PC-9 (cell line): ENCODE results near the gene GPR52.

Source experiments
- EZH2 ChIP-seq: fragments of 200-600 bp; sonication (generic); IDR thresholded peaks from 2 replicates; pipeline ENCODE4 v1.8.0; 2017; ENCODE audit warnings: antibody characterized with exemption, low read depth
- TF ChIP-seq, protein P1 (sequence below): fragments of 200-600 bp; sonication (generic); conservative IDR thresholded peaks from 2 replicates; pipeline ENCODE4 v1.6.1; 2017; ENCODE audit warnings: mixed run types, antibody characterized with exemption, mild to moderate bottlenecking, moderate library complexity

DNA sequence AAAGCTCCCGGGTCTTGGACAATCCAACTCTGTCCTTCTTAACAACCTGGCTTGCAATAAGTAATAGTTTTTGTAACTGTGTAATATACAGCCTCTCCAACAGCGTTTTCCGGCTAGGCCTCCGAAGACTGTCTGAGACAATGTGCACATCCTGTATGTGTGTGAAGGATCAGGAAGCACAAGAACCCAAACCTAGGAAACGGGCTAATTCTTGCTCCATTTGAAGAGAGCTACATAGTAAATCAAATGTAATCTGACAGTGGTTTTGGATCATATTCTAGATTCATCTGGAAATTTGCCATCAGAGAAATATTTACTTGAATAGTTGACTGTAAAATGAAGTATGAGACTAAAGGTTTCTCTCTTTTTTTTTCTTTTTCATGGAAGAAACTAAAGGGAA lies 1.2 kb downstream of the GPR52 start:
- TF ChIP-seq, protein P1, sequence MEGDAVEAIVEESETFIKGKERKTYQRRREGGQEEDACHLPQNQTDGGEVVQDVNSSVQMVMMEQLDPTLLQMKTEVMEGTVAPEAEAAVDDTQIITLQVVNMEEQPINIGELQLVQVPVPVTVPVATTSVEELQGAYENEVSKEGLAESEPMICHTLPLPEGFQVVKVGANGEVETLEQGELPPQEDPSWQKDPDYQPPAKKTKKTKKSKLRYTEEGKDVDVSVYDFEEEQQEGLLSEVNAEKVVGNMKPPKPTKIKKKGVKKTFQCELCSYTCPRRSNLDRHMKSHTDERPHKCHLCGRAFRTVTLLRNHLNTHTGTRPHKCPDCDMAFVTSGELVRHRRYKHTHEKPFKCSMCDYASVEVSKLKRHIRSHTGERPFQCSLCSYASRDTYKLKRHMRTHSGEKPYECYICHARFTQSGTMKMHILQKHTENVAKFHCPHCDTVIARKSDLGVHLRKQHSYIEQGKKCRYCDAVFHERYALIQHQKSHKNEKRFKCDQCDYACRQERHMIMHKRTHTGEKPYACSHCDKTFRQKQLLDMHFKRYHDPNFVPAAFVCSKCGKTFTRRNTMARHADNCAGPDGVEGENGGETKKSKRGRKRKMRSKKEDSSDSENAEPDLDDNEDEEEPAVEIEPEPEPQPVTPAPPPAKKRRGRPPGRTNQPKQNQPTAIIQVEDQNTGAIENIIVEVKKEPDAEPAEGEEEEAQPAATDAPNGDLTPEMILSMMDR = no peak
- TF ChIP-seq EZH2 = no peak
